GM18511 (cell line): ENCODE data around the gene OR10J1.
"Not testable (repeated sequence)": the region's sequence is repeated elsewhere in the genome, so short reads cannot be mapped to it uniquely, and the experiment has no call there.

Source experiments
- ATAC-seq: cut with Tn5 transposase; IDR thresholded peaks from one replicate; pipeline ENCODE4 v1.9.1; 2021; ENCODE audit warnings: mild to moderate bottlenecking, moderate library complexity; ENCODE audit not compliant: unreplicated experiment

The OR10J1 gene, protein sequence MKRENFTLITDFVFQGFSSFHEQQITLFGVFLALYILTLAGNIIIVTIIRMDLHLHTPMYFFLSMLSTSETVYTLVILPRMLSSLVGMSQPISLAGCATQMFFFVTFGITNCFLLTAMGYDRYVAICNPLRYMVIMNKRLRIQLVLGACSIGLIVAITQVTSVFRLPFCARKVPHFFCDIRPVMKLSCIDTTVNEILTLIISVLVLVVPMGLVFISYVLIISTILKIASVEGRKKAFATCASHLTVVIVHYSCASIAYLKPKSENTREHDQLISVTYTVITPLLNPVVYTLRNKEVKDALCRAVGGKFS

GRCh38 chr1:159439422-159439821 is at the start of gene OR10J1:
TSS of gene OR10J1 (plus strand) at chr1:159439722. CDS start at chr1:159439792, 70 bp downstream.
- no peak for ATAC-seq

DNA sequence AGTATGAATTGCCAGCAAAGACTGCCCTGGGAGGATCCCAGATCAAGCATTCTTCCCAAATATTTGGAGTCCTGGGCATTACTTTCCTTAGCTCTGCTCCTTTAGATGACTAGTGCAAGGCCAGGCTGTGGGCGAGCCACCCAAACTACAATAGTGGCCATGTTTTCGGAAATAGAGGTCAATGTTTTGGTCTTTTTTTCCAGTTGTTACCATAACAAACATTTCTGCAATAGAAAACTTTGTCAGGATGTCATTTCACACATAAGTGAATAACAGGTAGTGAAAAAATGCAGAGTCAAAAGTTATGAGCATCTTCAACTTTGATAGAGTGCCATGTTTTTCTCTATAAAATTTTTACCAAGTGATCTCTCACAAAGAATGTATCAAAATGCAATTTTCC is 32.7 kb upstream of the OR10J1 start:
- no peak for ATAC-seq

DNA sequence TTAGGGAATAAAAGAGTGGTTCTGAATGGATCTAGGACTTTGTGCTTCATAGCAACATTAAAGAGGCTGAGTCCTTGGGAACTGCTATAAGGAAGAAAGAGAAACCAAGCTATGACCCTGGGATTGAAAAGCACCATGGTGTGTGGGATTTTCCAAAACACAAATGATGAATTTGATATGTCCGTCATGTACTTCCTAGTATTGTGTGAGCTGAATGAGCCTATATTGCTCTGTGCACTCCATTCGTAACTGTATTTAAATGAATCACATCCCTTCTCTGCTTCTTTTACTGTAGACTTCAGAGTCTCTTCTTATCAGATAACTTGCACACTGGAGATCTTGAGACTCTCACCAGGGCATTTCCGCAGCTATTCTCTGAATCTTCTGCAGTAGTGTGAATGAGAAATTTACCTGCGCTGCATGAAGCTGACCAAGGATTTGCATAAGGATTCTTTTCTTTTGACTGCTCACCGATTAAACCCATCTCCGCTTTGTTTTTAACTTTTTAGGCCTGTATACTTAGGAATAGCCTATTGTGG is 30.6 kb upstream of the OR10J1 start:
- ATAC-seq: no peak

GRCh38 chr1:159421821-159422220 is 17.7 kb upstream of the OR10J1 start:
- no peak for ATAC-seq

GRCh38 chr1:159428536-159428935 is 11.0 kb upstream of the OR10J1 start:
- ATAC-seq: no peak

DNA sequence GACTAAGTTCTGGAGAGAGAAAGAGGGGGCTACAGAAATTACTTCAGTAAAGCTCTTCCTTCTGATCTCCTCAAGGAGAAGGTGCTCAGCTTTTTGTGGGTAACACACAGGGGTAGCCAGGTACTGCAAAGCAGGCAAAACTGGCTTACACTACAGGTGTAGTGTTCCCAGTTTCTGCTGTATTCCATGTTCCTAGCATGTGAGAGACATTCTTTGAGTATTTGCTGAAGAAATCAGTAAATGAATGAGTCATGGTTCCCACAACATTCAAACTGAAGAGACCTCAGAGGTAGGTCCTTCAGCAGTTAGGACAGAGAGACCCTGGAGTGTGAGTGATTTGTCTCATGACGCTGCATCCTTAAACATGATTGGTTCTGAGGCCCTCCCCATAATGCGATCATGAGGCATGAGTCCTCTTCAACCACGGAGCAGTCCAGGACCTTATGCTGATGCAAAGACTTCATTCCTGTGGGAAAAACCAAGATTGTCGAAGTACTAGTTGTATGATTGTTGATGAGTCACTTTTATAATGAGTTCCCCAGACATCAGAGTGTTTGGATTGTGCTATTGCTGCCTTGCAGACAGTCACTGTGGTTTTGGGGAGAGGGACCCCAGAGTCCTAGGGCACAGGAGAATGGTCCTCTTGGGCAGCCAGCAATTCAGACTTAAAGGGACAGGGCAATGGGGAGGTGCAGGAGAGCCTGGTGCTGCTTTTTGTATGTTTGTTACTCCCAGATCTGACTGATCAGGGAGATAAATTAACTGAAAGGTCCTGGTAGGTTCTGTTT is 10.3 kb upstream of the OR10J1 start:
- ATAC-seq: no peak

- no peak for ATAC-seq
These were observed 8.5 kb upstream of the OR10J1 start for GRCh38 chr1:159430985-159431384.

GRCh38 chr1:159431904-159432303 is 7.6 kb upstream of the OR10J1 start, which contains the start of gene OR10J4:
TSS of gene OR10J4 (plus strand) at chr1:159432204.
- ATAC-seq: no peak

DNA sequence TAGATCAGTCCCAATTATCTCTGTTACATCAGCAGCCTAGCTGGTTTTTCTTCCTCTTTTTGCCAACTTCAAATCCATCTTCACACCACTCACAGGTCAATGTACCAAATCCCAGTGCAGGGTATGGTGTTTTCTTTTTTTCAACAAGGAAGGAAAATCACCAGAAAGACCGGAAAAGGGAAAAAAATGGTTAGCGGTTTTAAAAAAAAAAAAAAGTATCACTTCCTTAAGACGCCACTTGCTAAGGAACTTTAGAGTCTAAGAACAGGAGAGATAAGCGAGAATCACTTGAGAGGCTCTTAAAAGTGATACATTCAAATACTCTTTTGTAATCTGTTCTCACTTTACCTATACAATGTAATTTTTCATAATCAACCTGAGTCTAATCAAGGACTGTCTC is 3.1 kb upstream of the OR10J1 start:
- no peak for ATAC-seq

GRCh38 chr1:159441360-159441759 is 1.8 kb downstream of the OR10J1 start:
- no peak for ATAC-seq

DNA sequence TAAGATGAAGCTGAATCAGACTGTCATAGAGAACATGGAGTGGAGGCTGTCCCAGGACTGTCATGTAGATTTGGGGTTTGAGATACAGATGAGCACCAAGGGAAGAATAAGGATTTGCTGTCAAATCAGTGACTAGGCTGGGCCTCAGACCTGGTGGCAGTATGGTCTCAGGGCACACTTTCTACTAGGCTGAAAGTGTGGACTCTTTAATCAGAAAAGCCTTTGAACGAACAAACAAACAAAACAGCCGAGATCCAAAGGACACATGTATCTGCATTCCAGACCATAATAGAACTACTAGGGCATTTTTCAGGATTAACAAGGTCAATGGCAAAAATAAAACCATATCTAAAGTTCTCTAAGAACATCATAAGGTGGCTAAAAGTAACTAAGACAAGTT is 2.9 kb downstream of the OR10J1 start:
- ATAC-seq: no peak

GRCh38 chr1:159443066-159443750 is 3.7 kb downstream of the OR10J1 start:
- ATAC-seq: no peak

GRCh38 chr1:159444511-159444910 is 5.0 kb downstream of the OR10J1 start:
- ATAC-seq: no peak

- ATAC-seq: no peak
These were observed 8.7 kb downstream of the OR10J1 start for GRCh38 chr1:159448181-159448580.

- not testable (repeated sequence) for ATAC-seq
These were observed 10.1 kb downstream of the OR10J1 start for GRCh38 chr1:159449605-159450004.

DNA sequence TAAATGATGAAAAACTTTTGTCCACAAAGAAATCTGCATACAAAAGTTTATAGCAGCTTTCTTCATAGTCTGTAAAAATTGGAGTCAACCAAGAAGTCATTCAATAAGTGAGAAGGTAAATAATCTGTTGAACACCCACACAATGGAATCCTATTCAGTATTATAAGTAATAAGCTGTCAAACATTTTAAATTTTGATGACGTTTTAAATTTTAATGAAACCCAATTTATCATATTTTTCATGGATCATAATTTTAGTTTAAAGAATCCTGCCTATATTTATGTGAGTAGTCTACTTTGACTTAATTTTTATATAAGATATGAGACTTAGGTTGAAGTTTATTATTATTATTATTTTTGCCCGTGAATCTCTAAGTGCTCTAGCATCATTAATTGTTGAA is 20.0 kb downstream of the OR10J1 start:
- ATAC-seq: no peak

GRCh38 chr1:159465191-159465603 is 25.7 kb downstream of the OR10J1 start:
- ATAC-seq: no peak

- ATAC-seq: no peak
These were observed 28.8 kb downstream of the OR10J1 start for GRCh38 chr1:159468321-159468720.

DNA sequence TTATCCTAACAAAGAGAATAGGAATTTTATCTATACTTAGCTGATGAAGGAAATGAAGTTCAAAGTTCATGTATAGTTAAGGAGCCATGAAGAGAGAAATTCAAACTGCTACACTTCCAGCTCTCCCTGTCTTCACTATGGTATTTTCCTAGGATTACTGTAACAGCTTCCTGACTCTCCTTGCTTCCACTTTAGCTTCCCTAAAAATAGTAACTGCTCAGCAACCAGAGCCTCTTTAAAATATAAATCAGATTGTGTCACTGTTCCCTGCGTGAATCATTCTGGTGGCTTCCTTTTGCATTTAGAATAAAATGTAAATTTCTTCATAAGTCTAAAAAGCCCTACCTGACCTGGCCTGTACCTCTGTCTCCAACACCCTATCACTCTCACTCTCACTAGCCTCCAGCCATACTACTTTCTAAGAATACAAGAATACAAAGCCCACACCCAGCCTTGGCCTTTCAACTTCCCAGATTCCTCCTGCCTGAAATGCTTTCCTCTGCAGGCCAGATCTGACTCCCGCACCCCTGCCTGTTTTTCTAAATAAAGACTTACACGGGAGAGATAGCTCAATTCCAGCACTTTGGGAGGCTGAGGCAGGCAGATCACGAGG is 30.5 kb downstream of the OR10J1 start:
- ATAC-seq: no peak

- no peak for ATAC-seq
These were observed 33.8 kb downstream of the OR10J1 start for GRCh38 chr1:159473335-159473734.

DNA sequence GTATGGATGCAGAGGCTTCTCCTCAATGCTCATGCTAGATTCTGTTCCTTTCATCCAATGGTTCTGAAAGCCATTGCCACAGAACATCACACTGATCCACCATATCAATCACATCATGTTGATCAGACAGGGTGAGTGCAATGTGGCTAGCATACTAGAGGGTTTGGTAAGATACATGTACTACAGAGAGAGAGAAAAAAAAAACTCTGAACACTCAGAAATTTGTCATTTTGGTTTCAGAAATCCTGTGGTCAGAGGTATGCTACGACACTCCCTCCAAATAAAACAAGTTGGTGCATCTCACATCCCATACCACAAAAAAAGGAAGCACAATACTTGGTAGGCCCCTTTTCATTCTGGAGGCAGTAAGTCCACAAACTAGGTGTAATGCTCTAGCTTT is 35.4 kb downstream of the OR10J1 start:
- ATAC-seq: no peak
